VCaP (cell line): Measurements from ENCODE around the gene GLYATL3.

Experiments used
- H3K27ac ChIP-seq: fragments of 450-650 bp; 2 replicates; pipeline ENCODE4 v1.5.1; 2017
- TF ChIP-seq, protein P1 (sequence below): fragments of 450-650 bp; conservative IDR thresholded peaks from 2 replicates; pipeline ENCODE4 v1.5.1; 2017; ENCODE audit warnings: mild to moderate bottlenecking, moderate library complexity

The GLYATL3 gene

GRCh38 chr6:49550492-49551077, 50.9 kb downstream of the GLYATL3 start, which contains the start of gene C6orf141:
TSS of gene C6orf141 (plus strand) at chr6:49550668. CDS start at chr6:49550793, 125 bp downstream.
- H3K27ac ChIP-seq = no peak within 1 kb of the TSS
- TF ChIP-seq, protein P1, sequence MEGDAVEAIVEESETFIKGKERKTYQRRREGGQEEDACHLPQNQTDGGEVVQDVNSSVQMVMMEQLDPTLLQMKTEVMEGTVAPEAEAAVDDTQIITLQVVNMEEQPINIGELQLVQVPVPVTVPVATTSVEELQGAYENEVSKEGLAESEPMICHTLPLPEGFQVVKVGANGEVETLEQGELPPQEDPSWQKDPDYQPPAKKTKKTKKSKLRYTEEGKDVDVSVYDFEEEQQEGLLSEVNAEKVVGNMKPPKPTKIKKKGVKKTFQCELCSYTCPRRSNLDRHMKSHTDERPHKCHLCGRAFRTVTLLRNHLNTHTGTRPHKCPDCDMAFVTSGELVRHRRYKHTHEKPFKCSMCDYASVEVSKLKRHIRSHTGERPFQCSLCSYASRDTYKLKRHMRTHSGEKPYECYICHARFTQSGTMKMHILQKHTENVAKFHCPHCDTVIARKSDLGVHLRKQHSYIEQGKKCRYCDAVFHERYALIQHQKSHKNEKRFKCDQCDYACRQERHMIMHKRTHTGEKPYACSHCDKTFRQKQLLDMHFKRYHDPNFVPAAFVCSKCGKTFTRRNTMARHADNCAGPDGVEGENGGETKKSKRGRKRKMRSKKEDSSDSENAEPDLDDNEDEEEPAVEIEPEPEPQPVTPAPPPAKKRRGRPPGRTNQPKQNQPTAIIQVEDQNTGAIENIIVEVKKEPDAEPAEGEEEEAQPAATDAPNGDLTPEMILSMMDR = no peak

DNA sequence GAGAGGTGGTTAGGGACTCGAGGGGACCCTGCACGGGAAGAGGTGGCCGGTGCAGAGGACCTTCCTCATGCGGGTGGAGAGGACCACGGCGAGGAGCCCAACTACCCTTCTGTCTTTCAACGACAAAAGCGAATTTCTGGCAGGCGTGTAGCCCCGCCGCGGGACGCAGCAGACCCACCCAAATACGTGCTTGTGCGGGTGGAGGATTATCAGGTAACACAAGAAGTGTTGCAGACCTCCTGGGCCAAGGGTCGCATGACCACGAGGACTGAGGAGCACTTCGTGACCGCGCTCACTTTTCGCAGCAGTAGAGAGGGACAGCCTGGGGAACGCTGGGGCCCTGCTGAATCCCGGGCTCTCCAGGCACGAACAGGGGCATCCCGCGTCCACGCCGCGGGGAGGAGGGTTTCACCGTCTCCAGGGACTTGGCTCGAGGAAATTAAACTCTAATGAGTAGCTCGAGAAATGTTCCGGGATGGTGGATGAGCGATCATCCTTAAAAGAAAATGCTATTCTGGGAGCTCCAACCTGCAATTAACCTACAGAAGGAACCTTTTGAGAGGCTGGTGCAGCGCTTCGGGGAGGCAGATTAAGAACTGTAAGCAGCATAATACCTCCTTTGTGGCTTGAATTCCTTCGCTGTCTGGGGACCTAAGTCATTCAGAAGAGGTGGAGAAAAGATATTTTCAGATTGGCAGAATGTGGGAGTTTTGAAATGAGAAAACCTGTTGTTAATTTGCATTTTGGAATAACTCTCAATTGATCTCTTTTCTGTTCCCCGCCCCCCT, 51.5 kb downstream of the GLYATL3 start:
- H3K27ac ChIP-seq = no peak overlapping the region

DNA sequence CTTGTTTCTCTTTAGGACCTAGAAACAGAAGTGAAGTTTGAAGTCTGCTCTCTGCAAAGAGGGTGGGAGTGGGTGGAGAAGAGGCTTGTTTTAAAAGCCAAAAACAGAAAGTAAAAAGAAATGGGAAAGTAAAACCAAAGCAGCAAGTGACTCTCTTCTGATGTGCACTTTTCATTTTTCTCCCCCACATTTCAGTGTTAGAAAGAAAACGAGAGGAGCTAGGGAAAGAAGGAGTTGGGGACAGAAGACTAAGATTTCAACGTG, 52.1 kb downstream of the GLYATL3 start:
- H3K27ac ChIP-seq = no peak overlapping the region

More for the DNA sequence above, 51.5 kb downstream of the GLYATL3 start:
- TF ChIP-seq, protein P1 = no peak

GRCh38 chr6:49552596-49552995, 52.9 kb downstream of the GLYATL3 start:
- TF ChIP-seq, protein P1 = no peak
- H3K27ac ChIP-seq = no peak overlapping the region

More for the DNA sequence above, 52.1 kb downstream of the GLYATL3 start:
- TF ChIP-seq, protein P1 = no peak

GRCh38 chr6:49553384-49553783, 53.7 kb downstream of the GLYATL3 start:
- no peak overlapping the region for H3K27ac ChIP-seq

DNA sequence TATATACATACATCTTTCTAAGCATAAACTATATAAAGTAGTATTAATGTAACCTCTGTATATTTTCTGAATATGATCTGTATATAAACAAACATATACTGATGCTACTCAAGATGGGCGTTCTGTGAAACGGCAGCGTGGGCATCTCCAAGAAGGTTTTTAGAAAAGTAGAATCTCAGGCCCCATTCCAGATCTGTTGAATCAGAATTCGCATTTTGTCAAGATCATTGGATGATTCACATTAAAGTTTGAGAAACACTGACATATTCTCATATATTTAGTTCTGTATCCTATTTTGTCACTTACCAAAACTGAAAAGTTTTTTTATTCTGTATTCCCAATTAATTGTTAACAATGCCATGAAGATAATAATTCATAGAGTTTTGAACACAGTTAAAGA, 56.2 kb downstream of the GLYATL3 start:
- H3K27ac ChIP-seq = no peak overlapping the region
- TF ChIP-seq, protein P1 = no peak

More at GRCh38 chr6:49553384-49553783, 53.7 kb downstream of the GLYATL3 start:
- TF ChIP-seq, protein P1 = no peak

GRCh38 chr6:49556429-49556837, 56.7 kb downstream of the GLYATL3 start:
- no peak overlapping the region for H3K27ac ChIP-seq
- TF ChIP-seq, protein P1 = no peak
